Fibroblast of pulmonary artery (primary cell): ENCODE data around the gene KIAA0232.

Experiments
- DNase-seq: peaks from one replicate; pipeline ENCODE4 v3.0.0-alpha.2; 2010; ENCODE audit warnings: low read depth
- H3K4me3 ChIP-seq: replicated peaks from 2 replicates; pipeline ENCODE4 v1.5.1; 2011; ENCODE audit warnings: low read depth, mild to moderate bottlenecking, control low read depth, low read length, moderate library complexity
- TF ChIP-seq, protein P1 (sequence below): IDR thresholded peaks from 2 replicates; pipeline ENCODE4 v1.5.1; 2011; ENCODE audit warnings: mild to moderate bottlenecking, control low read depth, low read length, inconsistent platforms; ENCODE audit errors: missing control alignments

Gene KIAA0232

DNA sequence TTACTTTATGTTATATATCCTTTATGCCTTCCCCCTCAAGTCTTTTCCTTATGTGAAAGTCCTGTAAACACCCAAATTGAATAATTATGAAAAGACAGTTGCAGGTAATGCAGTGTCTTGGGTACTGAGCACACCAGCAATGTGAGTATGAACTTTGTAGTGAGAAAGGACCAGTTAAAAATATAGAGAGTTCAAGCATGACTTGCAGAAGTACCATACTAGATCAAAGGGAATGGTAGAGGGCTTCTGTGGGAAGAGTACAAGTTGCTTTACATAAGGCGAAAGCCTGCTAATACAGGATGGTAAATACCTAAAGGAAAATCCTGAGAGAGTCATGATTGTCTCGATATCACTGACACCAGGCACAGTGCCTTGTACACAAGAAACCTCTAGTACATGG, 25.7 kb downstream of the KIAA0232 start:
- no peak overlapping the region for H3K4me3 ChIP-seq
- TF ChIP-seq, protein P1, sequence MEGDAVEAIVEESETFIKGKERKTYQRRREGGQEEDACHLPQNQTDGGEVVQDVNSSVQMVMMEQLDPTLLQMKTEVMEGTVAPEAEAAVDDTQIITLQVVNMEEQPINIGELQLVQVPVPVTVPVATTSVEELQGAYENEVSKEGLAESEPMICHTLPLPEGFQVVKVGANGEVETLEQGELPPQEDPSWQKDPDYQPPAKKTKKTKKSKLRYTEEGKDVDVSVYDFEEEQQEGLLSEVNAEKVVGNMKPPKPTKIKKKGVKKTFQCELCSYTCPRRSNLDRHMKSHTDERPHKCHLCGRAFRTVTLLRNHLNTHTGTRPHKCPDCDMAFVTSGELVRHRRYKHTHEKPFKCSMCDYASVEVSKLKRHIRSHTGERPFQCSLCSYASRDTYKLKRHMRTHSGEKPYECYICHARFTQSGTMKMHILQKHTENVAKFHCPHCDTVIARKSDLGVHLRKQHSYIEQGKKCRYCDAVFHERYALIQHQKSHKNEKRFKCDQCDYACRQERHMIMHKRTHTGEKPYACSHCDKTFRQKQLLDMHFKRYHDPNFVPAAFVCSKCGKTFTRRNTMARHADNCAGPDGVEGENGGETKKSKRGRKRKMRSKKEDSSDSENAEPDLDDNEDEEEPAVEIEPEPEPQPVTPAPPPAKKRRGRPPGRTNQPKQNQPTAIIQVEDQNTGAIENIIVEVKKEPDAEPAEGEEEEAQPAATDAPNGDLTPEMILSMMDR = no peak
- no peak for DNase-seq

DNA sequence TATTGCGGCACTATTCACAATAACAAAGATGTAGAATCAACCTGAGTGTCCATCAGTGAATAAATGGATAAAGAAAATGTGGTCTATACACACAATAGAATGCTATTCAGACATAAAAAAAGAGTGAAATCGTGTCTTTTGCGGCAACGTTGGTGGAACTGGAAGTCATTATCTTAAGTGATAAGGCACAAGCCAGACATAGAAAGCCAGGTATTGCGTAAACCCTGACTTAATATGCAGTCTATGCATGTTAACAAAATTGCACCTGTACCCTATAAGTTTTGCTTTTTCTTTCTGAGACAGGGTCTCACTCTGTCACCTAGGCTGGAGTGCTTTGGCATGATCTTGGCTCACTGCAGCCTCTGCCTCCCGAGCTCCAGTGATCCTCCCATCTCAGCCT, 28.6 kb downstream of the KIAA0232 start:
- DNase-seq = no peak
- TF ChIP-seq, protein P1 = no peak
- H3K4me3 ChIP-seq = no peak overlapping the region

DNA sequence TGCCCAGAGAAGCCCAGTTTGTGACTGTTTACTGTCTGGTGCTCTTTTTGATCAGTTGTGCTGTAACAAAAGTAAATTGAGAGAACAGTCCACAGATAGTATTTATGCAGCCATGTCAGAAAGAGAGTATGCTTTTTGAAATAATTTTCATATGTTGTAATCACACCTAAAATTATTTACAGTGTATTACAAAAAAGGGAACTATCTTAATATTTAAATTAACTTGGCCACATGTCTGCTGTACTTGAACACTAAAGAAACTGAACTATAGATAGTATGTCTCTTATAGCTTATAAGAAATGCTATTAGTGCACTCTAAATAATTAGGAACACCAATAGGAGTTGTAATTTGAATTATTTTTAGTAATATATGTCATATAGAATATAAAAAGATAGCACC, 30.2 kb downstream of the KIAA0232 start:
- H3K4me3 ChIP-seq = no peak overlapping the region
- DNase-seq = no peak
- TF ChIP-seq, protein P1 = no peak

GRCh38 chr4:6813725-6814124, 31.2 kb downstream of the KIAA0232 start:
- H3K4me3 ChIP-seq = no peak overlapping the region
- TF ChIP-seq, protein P1 = no peak
- DNase-seq = no peak

DNA sequence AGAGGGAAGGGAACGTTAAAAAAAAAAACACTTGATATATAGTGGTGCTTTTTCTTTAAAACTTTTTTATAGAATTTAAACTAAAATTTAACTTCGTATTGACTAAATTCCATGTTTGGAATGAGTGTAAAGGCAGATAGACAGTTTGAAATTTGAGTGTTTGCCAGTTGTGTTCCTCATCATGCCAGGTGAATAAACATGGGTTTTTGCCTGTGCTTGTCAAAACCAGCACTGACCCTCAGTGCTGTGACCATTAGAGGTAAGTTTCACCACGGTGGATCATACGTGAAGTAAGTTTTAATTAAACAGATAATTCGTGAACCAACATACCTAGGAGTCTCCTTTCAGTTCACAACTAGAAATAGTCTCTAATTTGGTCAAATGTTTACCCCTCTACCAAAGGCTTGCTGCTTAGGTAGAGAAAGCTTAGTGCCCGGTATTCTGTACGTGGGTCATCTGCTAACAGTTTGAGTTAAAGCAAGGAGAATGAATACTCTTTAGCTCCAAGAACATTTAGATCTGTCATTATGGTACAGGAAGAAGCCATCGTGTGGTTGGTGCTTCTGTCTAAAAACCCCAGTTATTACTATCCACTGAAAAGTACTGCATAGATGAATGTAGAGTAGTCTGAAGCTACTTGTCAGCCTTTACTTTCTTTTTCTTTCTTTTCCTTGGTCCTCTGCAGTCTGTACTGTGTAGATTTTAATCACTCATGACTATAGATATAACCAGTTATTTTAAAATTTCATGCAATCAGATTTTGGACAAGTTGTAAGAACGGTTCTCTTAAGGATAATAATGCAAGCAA, 32.7 kb downstream of the KIAA0232 start:
- H3K4me3 ChIP-seq = no peak overlapping the region
- DNase-seq = no peak
- TF ChIP-seq, protein P1 = no peak

DNA sequence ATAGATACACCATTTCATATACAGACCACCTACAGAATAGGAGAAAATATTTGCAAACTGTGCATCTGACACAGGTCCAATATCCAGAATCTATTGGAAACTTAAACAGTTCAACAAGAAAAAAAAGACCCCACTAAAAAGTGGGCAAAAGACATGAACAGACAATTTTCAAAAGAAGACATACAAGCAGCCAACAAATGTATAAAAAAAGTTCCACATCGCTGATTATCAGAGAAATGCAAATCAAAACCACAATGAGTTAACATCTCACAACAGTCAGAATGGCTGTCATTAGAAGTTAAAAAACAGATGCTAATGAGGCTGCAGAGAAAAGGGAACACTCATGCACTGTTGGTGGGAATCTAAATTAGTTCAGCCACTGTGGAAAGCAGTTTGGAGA, 36.8 kb downstream of the KIAA0232 start:
- TF ChIP-seq, protein P1 = no peak
- H3K4me3 ChIP-seq = no peak overlapping the region
- no peak for DNase-seq

GRCh38 chr4:6820695-6821094, 38.2 kb downstream of the KIAA0232 start:
- no peak for DNase-seq
- no peak overlapping the region for H3K4me3 ChIP-seq
- TF ChIP-seq, protein P1 = no peak
